NCI-H187 treated with DMSO at 0.1 percent for 48 hours (cell line): ENCODE data around the gene STOX2.

Source experiments
- DNase-seq: peaks from one replicate; lab custom pipeline; 2025; lab: John Stamatoyannopoulos, UW

The STOX2 gene

GRCh38 chr4:183897193-183897592 lies 7.9 kb upstream of the STOX2 start:
- DNase-seq = no peak

GRCh38 chr4:183898456-183898855 lies 6.7 kb upstream of the STOX2 start:
- DNase-seq = no peak

DNA sequence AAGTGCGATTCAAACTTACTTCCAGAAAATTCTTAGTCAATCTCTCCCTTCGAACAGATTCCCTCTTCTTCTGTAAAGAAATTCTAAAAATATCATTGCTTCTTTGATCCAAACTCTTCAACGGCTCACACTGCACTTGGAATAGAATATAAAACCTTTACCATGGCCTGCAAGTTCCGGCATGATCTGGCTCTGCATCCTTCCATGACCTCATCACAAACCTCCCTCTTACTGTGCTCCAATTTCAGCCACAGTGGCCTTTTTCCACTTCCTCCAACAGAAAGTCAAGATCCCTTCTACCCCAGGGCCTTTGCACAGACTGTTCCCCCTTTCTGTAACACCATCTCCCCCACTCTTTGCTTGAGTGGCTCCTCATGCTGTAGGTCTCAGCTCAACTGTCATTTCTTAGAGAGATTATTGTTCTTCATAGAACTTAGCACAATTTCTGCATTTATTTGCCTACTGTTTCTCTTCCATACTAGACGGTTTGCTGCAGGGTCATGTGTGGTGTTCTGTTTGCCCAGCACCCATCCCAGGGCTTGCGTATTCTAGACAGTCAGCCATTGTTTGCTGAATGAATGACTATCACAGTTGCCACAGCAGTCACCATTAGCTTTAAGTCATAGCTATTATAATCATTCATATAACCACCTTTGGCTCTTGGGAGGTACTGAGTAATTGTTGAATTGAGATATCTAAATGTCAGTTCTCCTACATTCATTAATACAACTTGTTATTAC lies 1.9 kb upstream of the STOX2 start:
- DNase-seq = no peak

- DNase-seq = no peak
Measured at GRCh38 chr4:183905593-183906488, 734 bp downstream of the STOX2 start.

GRCh38 chr4:183906489-183906738 lies 1.3 kb downstream of the STOX2 start:
- no peak for DNase-seq

- no peak for DNase-seq
Measured at GRCh38 chr4:183906739-183907651, 1.9 kb downstream of the STOX2 start.

GRCh38 chr4:183907871-183908683 lies 3.0 kb downstream of the STOX2 start:
- no peak for DNase-seq

GRCh38 chr4:183909187-183909586 lies 4.1 kb downstream of the STOX2 start:
- no peak for DNase-seq

DNA sequence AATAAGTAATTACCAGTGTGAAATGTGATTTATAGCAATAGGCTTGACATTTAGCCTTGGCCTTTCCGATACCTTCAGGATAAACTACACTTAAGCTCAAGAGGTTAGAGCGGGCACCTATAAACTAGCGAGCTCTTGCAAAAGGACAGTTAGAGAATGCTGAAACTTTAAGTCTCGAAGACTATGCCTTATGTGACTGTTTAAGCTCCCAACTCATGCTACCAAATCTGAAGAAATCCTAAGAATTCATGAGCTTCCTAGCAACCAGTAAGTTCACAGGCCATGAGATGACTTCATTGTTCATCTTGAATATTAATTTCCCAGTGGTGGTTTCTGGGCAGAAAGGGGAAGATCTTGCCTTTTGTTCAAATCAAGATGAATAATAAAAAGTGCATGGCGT lies 4.7 kb downstream of the STOX2 start:
- DNase-seq = no peak

DNA sequence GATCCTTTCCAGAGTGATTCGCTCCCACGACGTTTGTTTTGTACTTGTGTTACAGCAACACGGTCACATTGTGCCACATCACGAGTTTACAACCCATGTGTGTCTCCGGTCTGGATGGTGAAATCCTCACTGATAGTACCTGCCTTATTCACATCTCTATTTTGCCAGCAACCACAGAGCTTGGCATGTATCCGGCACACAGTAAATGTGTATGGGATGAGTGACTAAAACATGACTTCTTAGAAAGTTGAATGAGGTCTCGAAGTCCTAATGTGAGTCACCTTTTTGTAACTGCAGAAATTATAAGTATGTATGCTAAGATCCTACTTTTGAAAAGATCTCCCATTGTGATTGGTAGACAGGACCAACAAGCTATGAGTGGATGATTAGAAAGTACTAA lies 7.5 kb downstream of the STOX2 start:
- no peak for DNase-seq

GRCh38 chr4:183915976-183916375 lies 10.9 kb downstream of the STOX2 start:
- no peak for DNase-seq

GRCh38 chr4:183918696-183919095 lies 13.6 kb downstream of the STOX2 start:
- DNase-seq = no peak

GRCh38 chr4:183919141-183919540 lies 14.0 kb downstream of the STOX2 start:
- no peak for DNase-seq

DNA sequence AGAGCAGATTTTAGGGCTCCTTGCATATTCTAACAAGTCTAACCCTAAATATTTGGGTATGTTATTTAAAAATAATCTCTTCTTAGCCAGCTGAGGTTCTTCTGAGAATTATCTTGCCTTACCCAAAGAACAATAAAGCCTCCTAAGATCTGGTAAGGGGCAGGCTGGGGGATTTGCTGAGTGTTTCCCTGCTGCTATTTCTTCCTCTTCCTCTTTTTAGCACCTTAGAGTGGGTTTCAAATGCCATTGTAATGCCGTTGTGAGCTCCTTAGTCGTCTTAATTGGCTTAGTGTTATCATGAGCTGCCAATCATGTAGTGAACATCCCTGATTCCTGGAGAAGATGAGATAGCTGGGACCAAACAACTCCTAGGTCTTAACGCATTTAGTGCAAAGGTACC lies 15.4 kb downstream of the STOX2 start:
- no peak for DNase-seq

- no peak for DNase-seq
Measured at GRCh38 chr4:183921335-183921734, 16.2 kb downstream of the STOX2 start.

- no peak for DNase-seq
Measured at GRCh38 chr4:183924362-183925044, 19.4 kb downstream of the STOX2 start.

- DNase-seq = no peak
Measured at GRCh38 chr4:183926950-183927349, 21.8 kb downstream of the STOX2 start.

GRCh38 chr4:183932576-183932975 lies 27.5 kb downstream of the STOX2 start:
- DNase-seq = no peak

DNA sequence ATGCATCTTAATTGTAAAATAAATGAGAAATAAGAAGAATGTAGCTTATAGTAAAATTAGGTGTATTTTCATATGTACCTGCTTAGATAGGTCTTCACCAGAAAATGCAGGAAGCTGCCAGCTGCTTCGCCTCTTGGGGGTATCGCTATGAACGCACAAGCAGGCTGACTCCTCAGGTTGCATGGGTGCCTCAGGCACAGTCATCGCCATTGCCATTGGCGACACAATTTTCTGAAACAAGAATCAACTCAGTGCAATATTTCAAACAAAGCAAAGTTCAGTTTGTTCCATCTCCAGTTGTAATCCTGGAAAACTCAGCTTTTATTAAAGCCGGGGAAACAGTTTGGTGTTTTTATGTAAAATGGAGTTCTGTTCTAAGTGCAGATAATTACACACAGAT lies 29.7 kb downstream of the STOX2 start:
- no peak for DNase-seq

DNA sequence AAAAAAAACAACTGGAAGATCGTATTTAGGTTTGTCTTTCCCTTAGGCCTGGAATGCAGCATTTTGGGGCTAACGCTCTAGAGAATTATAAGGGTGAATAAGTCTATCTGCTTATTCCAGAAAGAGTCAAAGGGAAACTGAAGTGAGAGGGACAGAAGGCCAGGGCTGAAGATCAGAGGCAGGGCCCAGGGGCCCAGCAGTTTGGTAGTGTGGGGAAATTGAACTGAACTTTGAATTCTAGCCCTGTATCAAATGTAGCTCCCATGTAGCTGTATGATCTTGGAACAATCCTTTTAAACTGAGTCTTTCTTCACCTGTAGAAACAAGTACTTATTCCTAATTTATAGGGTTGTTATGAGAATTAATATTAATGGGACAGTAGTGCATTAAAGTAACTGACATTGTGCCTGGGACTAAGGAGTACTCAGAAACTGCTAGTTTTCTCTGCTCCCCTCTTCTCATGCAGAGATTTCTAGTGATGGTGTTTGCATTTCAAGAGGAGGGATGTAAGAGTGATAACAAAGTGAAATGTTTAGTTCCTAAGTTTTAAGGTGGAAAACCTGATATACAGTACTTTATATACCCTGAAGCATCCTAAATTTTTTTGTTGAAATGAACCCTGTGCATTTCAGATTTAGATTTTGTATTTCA lies 30.4 kb downstream of the STOX2 start:
- DNase-seq = no peak

DNA sequence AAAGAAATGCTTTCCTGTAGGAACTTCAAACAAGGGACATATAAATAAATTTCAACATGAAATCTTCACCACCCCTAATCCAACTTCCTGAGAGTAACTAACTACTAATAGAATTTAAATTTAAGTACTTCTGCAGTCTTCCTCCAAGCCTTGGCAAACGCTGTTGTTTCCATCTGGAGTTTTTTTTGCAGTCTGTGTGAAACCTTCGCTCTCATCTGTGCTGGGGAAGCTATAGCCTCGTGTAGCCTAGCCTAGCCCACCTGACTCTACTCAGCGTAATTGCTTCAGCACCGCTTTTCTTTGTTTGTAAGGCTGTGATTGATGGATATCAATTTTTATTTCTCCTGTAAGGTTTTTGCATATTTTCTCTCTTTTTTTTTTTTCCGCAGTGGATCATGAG lies 30.9 kb downstream of the STOX2 start:
- no peak for DNase-seq
